Ammon's horn (tissue), 1 donor: ENCODE measurements around the gene VWA5B2.

Experiments
- DNase-seq: peaks from one replicate; pipeline ENCODE4 v3.0.0-alpha.2; 2016; ENCODE audit warnings: low spot score

VWA5B2 gene

DNA sequence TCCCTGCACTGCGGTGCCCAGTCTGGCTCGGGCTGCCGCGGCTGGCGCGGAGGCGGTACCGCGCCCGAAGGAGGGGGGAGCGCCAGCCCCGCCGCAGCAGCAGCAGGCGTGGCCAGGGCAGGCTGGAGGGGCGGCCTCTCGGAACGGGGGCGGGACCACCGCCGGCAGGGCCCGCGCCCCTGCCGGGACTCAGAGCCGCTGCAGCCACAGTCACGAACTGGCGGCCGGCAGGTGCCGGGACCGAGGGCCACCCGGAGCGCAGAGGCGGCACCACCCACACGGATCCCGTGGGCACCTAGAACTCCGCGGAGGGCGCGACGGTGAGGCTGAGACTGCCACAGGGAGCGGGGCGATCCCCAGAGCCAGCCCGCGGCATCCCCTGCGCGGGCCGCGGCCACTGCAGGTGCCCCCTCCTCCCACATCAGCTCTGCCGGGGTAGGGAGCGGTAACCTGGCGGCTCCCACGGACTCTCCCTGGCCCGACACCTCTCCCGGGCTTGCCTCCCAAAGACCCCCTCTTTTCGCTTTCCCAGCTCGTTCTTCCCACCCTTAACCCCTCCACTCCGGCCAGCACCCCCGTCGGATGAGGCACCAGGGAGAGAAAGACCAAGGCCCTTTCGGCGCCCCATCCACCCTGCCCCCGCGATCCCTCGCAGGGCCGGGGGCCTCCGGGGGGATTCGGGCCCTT is at the start of gene VWA5B2:
Gene VWA5B2, plus strand, starts transcription at position 192 of the 687 bp plus-strand sequence. CDS start 944 bp downstream, outside the sequence.
- peak; percentile 56 for DNase-seq

DNA sequence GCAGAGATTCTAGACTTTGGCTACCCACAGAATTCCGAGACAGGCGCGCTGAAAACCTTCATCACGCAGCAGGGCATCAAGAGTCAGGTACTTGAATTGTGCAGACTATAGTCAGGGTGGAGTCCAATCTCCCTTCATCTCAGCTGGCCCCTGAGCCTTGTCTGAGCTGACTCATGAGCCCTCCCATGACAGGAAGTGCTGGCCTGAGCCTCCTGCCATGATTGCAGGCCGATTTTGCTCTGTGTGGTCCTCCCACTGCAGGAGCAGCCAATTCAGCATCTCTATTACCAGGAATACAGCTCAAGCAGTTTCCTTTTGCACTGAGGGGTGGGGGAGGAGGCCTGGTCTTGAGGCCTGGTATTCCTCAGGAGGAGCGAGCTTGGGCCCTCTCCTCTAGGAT is 49.2 kb upstream of the VWA5B2 start:
- DNase-seq, result no peak

DNA sequence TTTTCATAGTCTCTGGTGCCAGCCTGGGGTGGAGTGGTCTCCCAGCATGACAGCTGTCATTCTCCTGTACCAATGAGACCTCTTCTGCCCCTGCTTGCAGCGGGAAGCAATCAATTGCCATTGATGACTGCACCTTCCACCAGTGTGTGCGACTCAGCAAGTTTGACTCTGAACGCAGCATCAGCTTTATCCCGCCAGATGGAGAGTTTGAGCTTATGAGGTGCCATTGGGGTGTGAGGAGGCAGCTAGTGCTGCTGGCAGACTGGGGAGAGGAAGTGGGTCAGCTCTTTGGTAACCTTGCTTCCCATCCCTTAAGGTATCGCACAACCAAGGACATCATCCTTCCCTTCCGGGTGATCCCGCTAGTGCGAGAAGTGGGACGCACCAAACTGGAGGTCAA is 47.8 kb upstream of the VWA5B2 start:
- DNase-seq, result no peak

DNA sequence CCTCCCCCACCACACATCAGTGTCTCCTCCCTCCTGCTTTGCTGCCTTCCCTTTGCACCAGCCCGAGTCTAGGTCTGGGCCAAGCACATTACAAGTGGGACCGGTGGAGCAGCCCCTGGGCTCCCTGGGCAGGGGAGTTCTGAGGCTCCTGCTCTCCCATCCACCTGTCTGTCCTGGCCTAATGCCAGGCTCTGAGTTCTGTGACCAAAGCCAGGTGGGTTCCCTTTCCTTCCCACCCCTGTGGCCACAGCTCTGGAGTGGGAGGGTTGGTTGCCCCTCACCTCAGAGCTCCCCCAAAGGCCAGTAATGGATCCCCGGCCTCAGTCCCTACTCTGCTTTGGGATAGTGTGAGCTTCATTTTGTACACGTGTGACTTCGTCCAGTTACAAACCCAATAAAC is 45.7 kb upstream of the VWA5B2 start:
- DNase-seq, result no peak

DNA sequence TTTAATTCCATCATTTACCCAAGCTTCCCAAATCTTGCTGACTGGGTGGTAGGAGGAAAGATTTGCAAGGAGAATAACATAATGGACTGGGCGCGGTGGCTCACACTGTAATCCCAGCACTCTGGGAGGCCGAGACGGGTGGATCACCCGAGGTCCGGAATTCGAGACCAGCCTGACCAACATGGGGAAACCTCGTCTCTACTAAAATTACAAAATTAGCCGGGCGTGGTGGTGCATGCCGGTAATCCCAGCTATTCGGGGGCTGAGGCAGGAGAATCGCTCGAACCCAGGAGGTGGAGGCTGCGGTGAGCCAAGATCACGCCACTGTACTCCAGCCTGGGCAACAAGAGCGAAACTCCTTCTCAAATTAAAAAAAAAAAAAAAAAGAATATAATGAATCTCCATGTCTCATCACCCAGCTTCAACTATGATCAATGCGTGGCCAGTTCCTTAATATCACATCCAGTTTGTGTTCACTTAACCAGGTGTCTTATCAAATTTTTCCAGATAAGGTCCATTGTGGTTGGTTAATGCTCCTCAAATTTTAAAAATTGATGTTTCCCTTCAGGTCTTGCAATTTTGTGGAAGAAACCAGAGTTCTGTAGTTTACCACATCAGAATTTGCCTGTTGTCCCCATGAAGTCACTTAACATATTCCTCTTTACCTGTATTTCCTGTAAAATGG is 44.7 kb upstream of the VWA5B2 start:
- DNase-seq, result no peak

DNA sequence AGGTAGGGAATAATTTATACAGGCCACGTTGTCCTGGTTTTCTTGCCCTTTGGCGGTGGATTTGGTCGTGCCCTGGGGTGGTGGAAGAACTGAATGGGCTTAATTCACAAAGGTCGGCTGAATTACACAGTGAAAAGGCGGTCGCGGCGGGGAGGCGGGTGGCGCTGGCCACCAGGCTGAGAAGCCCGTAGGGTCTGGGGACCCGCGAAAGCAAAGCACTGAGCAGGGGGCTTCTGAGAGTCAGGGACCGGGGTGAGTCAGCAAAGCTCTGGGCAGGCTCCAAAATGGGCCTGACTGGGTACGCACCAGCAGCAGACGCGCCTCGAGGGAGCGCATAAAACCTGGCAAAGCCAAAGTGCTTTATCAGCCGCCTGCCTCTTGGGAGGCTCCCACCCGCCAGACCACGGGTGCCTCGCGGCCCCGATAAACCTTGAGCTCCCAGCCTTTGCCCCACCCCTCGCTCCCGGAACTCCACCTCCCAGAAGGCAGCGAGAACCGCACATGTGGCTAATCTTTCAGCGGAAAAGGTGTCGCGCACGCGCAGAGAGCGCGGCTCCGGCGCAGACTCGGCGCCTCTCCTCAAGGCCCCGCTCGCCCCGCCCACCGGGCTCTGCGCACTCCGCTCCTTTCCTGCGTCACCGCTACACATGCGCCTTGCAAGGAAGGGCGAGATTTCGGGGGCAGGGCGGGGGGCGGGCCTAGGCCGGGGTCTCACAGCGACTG is 43.8 kb upstream of the VWA5B2 start:
- peak; percentile 99 for DNase-seq

DNA sequence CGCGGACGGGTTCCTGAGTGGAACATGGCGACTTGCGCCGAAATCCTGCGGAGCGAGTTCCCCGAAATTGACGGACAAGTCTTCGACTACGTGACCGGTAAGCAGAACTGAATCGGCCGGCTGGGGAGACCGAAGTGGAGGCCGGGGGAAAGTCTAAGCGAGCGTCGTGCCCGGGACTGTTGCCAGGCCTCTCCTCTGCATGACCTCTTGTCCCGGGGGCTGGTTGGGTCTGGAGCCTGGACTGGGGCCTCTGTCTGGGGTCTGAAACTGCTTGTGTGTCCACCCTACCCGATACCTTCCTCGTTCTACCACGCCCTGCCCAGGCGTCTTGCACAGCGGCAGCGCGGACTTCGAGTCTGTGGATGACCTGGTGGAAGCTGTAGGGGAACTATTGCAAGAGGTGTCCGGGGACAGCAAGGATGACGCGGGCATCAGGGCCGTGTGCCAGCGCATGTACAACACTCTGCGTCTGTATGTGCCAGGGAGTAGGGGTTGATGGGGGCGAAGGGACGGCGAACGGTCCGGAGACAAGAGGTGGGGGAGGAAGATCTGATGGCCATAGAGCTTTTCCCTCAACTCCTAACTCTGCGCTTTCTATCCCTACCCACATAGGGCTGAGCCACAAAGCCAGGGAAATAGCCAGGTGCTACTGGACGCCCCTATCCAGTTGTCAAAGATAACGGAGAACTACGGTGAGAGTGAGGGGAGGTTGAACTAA is 43.0 kb upstream of the VWA5B2 start, which contains the start of gene ABCF3:
Gene ABCF3, plus strand, starts transcription at position 16 of the 718 bp plus-strand sequence. Its CDS starts 9 bp downstream, at position 25.
- DNase-seq, result no peak

DNA sequence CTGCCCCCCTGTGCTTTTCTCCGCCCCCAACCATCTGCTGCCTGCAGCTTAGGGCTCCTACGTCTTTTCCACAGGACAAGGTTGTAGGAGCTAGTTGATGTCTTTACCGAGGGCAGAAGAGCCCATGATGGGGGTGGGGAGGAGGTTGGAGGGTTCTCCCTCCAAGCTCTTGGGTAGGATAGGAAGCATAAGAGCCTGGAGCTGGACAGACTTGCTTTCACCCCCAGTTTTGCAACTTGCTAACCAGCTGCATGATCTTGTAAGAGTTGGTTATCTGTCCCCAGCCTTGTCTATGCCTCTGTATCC is 42.5 kb upstream of the VWA5B2 start:
- no peak for DNase-seq

DNA sequence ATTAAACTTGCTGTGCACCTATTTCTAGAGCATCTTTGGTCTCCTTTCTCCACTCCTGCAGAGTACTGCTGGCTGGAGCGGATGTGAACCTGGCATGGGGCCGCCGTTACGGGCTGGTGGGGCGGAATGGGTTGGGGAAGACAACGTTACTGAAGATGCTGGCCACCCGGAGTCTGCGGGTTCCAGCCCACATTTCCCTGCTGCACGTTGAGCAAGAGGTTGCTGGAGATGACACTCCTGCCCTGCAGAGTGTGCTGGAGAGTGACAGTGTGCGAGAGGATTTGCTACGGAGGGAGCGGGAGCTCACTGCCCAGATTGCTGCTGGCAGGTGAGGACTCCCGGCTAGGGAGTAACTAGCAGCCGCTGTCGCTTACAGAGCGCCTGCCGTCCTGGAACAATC is 41.3 kb upstream of the VWA5B2 start:
- no peak for DNase-seq

DNA sequence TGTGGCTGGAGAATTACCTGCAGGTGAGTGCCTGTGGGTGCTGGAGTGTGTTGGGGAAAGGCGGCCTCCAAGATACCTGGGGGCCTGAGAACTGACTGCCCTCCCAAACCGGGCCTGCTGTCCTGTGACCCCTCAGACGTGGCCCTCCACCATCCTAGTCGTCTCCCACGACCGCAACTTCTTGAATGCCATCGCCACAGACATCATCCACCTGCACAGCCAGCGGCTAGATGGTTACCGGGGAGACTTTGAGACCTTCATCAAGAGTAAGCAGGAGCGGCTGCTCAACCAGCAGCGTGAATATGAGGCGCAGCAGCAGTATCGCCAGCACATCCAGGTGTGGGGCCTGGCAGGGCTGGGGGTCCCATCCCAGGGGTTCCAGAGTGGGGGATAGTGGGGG is 40.0 kb upstream of the VWA5B2 start:
- no peak for DNase-seq

DNA sequence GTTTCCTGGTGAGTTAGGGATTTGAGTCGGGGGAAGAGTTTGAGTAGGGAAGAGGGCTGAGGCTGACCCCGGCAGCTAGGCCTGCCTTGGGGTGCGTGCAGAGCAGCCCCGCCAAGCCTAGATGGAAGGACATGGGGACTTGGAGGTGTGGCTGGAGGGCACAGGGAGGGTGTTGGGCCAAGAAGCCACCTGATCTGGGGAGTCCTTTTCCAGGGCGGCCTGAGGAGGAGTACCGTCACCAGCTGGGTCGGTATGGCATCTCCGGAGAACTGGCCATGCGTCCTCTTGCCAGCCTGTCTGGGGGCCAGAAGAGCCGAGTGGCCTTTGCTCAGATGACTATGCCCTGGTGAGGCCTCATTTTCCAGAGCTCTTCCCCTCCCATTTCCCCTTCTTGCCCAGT is 36.5 kb upstream of the VWA5B2 start:
- no peak for DNase-seq

DNA sequence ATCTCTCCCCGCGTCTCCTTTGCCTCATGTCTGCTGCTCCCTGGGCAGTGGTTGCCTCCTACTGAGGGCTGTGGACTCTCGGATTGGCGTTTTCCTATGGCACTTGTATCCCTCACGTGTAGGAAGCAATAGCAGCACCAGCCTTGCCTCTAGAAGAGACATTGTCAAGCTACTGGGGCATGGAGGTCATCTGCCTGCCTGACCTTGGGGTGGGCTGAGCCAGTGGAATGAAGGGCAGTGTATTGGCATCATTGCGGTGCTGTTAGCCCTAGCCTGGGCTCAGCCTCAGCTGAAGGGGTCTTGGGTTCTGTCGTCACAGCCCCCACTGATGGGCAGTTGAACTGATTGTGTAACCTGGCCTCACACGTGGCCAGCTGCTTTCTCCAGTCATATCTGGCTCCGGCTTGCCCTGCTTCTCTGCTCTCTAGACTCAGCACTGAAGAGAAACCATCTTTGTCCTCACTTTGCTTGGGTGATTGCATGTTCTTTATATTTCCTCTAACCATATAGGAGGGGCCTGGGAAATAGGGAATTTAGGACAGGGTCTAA is 35.3 kb upstream of the VWA5B2 start:
- DNase-seq, result no peak

DNA sequence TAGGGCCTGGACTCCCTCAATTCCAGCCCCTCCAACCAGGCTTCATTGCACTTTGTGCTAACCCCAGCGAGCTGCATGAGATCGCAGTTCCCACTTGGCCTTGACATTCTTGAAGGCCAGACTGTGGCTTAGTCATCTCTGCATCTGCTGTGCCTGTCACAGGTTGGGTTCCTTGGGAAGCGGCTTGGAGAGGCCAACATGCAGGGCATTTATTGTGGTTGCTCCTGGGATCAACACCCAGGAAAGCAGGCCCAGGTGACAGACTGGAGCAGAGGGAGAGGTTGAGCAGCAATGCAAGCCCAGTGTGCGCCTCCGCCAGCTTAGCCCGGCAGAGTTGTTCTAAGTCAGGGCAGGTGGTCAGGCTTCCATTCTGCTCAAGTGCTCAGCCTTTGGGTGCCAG is 32.8 kb upstream of the VWA5B2 start:
- DNase-seq, result no peak

DNA sequence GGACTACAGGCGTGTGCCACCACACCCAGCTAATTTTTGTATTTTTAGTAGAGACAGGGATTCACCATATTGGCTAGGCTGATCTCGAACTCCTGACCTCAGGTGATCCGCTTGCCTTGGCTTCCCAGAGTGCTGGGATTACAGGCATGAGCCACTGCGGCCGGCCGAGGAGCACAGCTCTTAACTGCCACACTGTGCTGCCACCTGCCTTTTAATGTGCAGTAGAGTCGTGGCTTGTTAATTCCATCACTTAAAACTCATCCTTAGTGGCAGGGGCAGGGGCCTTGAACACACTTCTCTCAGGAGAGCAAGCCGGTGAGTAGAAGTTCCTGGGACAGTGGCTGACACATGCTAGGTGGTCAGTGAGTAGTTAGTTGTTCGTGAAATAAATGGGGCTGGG is 30.9 kb upstream of the VWA5B2 start:
- DNase-seq, result no peak

DNA sequence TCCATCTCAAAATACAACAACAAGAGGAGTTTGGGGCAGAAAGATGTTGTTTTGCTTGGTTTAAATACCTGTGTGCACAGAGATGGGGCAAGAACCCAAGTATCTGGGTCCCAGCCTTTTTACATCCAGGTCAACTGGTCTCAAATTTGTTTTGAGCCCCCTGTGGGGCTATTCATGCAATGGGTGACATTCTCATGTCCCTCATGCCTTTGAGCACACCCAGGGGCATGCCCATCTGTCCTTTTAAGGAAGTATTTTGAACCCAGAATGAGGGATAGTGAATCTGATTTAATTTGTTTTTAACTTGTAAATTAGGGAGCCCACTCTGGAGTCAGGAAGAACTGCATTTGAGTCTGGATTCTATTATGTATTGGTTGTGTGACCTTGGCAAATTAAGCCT is 28.6 kb upstream of the VWA5B2 start:
- DNase-seq, result no peak

DNA sequence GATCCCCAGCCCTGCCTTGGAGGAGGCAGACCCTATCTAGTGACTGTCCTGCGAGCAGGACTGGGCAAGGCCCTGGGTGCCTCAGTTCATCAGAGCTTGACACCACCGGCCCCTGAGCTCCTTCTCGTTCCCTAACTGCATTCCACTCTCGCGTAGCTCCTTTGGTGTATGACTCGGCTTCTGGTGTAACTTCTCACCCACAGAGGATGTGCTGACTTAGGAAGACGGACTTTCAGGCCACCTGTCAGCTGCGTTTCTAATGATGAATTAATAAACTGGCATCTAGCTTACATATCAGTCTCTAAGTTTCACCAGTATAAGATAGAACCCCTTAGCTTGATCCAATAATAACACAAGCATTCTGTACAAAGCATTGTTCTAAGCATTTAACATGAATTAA is 25.9 kb upstream of the VWA5B2 start:
- no peak for DNase-seq

DNA sequence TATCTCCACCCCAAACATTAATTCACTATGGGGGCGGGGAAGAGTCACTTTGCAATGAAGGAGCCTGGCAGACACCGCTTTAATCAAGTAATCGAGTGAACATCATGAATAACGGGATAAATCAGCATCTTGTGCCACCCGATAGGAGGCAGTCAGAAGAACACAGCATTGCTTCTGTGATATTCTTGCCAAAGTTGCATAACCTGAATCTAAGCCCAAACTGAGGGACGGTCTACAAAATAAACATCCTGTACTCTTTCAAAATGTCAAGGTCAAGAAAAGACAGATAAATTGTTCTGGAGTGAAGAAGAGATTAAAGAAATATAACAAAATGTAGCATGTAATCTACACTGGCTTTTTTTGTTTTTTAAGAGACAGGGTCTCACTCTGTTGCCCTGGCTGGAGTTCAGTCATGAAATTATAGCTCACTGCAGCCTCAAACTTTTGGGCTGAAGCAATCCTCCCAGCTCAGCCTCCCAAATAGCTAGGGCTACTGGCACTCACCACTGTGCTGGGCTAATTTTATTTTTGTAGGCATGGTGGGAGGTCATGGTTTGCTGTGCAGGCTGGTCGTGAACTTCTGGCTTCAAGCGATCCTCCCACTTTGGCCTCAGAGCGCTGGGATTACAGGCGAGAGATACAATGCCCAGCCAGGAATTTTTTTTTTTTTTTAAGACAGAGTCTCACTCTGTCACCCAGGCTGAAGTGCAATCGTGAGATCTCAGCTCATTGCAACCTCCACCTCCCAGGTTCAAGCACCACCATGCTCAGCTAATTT is 20.1 kb upstream of the VWA5B2 start:
- no peak for DNase-seq

DNA sequence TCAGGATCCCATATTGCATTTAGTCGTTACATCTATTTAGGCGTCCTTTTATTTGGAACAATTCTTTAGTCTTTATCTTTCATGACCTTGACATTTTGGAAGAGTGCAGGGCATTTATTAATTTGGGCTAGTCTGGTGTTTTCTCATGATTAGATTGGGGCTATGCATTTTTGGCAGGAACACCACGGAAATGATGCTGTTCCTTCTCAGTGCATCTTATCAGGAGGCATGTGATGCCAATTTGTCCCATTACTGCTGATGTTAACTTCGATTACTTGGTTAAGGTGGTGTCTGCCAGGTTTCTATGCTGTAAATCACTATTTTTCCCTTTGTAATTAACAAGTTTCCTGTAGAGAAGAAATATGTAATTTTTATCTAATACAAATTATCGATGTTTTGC is 18.1 kb upstream of the VWA5B2 start:
- DNase-seq, result no peak

DNA sequence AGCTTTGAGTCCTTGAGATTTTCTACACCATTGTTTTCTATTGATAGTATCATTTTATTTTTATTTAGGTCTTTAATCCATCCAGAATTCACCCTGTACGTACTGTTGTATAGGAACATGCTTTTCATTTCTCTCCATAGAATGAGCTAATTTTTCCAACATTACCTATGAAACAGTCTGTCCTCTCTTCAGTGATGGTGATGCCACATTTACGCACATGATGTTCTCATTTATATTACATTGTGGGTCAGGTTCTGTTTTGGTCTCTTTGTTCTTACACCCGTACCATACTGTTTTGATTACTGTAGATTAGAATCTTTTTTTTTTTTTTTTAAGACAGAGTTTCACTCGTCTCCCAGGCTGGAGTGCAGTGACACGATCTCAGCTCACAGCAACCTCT is 17.7 kb upstream of the VWA5B2 start:
- no peak for DNase-seq

DNA sequence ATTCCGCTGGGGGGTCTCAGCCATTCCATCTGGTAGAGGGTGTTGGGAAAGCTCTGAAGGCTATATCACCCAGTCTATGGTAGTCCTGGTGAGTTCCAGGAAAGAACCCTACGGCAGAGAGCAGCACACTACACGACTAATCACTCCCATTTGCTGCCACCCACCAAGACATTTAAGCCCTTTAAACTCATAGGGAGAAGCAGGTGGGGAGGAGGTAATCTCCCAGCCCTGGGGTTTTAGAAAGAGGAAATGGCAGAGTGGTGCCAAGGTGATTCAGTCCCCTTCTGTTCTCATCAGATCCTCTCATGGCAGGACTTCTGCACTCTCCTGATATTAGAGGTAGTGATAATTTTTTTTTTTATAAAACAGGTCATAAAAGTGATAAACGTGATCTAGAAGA is 10.6 kb upstream of the VWA5B2 start:
- no peak for DNase-seq

DNA sequence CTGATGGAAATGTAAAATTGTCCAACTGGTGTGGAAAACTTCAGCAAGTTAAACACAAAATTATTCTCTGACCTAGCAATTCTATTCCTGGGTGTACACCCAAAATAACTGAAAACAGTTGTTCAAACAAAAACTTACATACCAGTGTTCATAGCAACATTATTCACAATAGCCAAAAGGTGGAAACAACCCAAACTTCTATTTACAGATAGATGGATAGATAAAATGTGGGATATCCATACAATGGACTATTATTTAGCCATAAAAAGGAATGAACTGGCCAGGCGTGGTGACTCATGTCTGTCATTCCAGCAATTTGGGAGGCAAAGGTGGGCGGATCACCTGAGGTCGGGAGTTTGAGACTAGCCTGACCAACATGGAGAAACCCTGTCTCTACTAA is 6.9 kb upstream of the VWA5B2 start:
- no peak for DNase-seq

DNA sequence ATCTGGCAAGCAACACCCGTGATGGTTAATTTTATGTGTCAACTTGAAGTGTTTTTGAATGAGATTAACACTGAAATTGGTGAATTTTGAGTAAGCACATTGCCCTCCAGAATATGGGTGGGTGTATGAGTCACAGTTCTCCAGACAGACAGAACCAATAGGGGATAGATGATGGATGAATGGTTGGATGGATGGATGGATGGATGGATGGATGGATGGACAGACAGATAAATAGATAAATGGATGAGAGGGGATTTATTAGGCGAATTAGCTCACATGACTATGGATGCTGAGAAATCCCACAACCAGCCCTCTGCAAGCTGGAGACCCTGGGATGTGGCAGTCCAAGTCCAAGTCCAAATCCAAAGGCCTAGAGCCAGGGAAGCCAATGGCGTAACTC is 5.4 kb upstream of the VWA5B2 start:
- no peak for DNase-seq
